ENCODE results near the gene ROBO3.
A peak's percentile ranks its signal among the peaks of the same experiment; 100 is the strongest.

DNA sequence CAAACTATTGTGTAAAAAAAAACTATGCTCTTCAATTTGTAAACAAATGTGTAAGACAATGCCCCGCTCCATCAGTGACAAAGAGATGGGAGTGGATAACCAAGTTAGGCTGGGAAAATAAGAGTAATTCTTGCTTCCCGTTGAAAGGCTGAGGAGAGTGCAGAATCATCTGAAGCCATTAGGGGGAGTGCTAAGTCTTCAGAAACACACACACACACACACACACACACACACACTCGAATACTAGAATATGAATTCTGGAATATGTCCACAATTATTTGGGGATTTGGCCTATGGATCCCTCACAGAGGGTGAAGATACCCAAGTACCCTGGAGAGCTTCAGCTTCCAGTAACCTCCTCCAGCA, 27.8 kb upstream of the ROBO3 start:
- TF ChIP-seq POLR2A (IDR thresholded peaks at IDR 0.05; ENCODE audit: borderline replicate concordance, extremely low read depth, insufficient read depth, insufficient read length) (no peak), EZH2 (IDR thresholded peaks at IDR 0.05) (no peak), CEBPB (IDR thresholded peaks at IDR 0.05; ENCODE audit: low read depth) (no peak), ZFX (IDR thresholded peaks at IDR 0.05) (no peak), JUND (IDR thresholded peaks at IDR 0.05) (no peak), POLR2AphosphoS5 (IDR thresholded peaks at IDR 0.05; ENCODE audit: low read depth, low read length) (no peak)
- TF ChIP-seq, protein P1, sequence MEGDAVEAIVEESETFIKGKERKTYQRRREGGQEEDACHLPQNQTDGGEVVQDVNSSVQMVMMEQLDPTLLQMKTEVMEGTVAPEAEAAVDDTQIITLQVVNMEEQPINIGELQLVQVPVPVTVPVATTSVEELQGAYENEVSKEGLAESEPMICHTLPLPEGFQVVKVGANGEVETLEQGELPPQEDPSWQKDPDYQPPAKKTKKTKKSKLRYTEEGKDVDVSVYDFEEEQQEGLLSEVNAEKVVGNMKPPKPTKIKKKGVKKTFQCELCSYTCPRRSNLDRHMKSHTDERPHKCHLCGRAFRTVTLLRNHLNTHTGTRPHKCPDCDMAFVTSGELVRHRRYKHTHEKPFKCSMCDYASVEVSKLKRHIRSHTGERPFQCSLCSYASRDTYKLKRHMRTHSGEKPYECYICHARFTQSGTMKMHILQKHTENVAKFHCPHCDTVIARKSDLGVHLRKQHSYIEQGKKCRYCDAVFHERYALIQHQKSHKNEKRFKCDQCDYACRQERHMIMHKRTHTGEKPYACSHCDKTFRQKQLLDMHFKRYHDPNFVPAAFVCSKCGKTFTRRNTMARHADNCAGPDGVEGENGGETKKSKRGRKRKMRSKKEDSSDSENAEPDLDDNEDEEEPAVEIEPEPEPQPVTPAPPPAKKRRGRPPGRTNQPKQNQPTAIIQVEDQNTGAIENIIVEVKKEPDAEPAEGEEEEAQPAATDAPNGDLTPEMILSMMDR (IDR thresholded peaks at IDR 0.05 in 2 of 3, conservative IDR thresholded peaks at IDR 0.05 in 1 of 3; ENCODE audit: borderline replicate concordance in 1 of 3, insufficient read depth in 1 of 3, low read depth in 2 of 3, low read length in 2 of 3) = peak; percentile 56 to 72 (median 72)
- TF ChIP-seq, protein P2, sequence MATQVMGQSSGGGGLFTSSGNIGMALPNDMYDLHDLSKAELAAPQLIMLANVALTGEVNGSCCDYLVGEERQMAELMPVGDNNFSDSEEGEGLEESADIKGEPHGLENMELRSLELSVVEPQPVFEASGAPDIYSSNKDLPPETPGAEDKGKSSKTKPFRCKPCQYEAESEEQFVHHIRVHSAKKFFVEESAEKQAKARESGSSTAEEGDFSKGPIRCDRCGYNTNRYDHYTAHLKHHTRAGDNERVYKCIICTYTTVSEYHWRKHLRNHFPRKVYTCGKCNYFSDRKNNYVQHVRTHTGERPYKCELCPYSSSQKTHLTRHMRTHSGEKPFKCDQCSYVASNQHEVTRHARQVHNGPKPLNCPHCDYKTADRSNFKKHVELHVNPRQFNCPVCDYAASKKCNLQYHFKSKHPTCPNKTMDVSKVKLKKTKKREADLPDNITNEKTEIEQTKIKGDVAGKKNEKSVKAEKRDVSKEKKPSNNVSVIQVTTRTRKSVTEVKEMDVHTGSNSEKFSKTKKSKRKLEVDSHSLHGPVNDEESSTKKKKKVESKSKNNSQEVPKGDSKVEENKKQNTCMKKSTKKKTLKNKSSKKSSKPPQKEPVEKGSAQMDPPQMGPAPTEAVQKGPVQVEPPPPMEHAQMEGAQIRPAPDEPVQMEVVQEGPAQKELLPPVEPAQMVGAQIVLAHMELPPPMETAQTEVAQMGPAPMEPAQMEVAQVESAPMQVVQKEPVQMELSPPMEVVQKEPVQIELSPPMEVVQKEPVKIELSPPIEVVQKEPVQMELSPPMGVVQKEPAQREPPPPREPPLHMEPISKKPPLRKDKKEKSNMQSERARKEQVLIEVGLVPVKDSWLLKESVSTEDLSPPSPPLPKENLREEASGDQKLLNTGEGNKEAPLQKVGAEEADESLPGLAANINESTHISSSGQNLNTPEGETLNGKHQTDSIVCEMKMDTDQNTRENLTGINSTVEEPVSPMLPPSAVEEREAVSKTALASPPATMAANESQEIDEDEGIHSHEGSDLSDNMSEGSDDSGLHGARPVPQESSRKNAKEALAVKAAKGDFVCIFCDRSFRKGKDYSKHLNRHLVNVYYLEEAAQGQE (IDR thresholded peaks at IDR 0.05; ENCODE audit: low read depth) = no peak
- TF ChIP-seq, protein P3, sequence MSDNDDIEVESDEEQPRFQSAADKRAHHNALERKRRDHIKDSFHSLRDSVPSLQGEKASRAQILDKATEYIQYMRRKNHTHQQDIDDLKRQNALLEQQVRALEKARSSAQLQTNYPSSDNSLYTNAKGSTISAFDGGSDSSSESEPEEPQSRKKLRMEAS (IDR thresholded peaks at IDR 0.05) = no peak
